Naive thymus-derived CD4-positive, alpha-beta T cell (primary cell): ENCODE data around the gene PLEKHM1. TPM values are rescaled to one million over a fixed set of nuclear protein-coding genes. Genes with fewer than 3 reads are reported as not detected.

Experiments
- ATAC-seq: fragments of 150-1000 bp; cut with Tn5 transposase; 2 replicates; pipeline ENCODE4 v1.10.0; 2021; ENCODE audit warnings: mild to moderate bottlenecking, moderate library complexity
- CTCF ChIA-PET: fragments of 350-600 bp; sonication (Branson Sonifier 250); formaldehyde crosslinking; loops from one replicate; lab custom pipeline; 2021; ENCODE audit warnings: antibody characterized with exemption; lab: Charles Lee
- POLR2A ChIA-PET: fragments of 350-600 bp; sonication (Branson Sonifier 250); formaldehyde crosslinking; loops from one replicate; lab custom pipeline; 2021; ENCODE audit warnings: antibody characterized with exemption, inconsistent platforms; lab: Charles Lee
- DNase-seq, 9 donors: peaks; one replicate each; pipeline versions ENCODE4 v3.0.0 to v3.0.0-alpha.2; 2020 to 2022; ENCODE audit warnings: mixed read lengths in 1 of 9
- H3K27ac ChIP-seq: one replicate; pipeline ENCODE4 v1.7.0; 2013; ENCODE audit warnings: mild to moderate bottlenecking, low read depth, low read length, moderate library complexity
- H3K27me3 ChIP-seq, 2 donors: one replicate each; pipeline ENCODE4 v1.7.0; 2013; ENCODE audit warnings: low read length in 2 of 2, mild to moderate bottlenecking in 2 of 2, moderate library complexity in 2 of 2; ENCODE audit not compliant: control insufficient read depth in 2 of 2, insufficient read depth in 2 of 2
- H3K36me3 ChIP-seq, 3 experiments: 1 replicate in 2 of 3; 2 replicates in 1 of 3; pipeline ENCODE4 v1.7.0; 2013; ENCODE audit warnings: low read length in 3 of 3, mild to moderate bottlenecking in 3 of 3, moderate library complexity in 1 of 3; ENCODE audit not compliant: insufficient read depth in 3 of 3, control insufficient read depth in 2 of 3
- H3K4me1 ChIP-seq, 2 donors: one replicate each; pipeline ENCODE4 v1.7.0; 2013; ENCODE audit warnings: low read length in 2 of 2, mild to moderate bottlenecking in 2 of 2, moderate library complexity in 1 of 2; ENCODE audit not compliant: control insufficient read depth in 2 of 2, insufficient read depth in 2 of 2
- H3K4me3 ChIP-seq: 2 replicates; pipeline ENCODE4 v1.7.0; 2013; ENCODE audit warnings: mild to moderate bottlenecking, low read length
- H3K9me3 ChIP-seq, 3 experiments: 1 replicate in 2 of 3; 2 replicates in 1 of 3; pipeline ENCODE4 v1.7.0; 2013; ENCODE audit warnings: low read length in 3 of 3; ENCODE audit not compliant: control insufficient read depth in 2 of 3
- H3K27ac Mint-ChIP-seq, 9 donors: one replicate each; pipeline ENCODE4 v1.8.0; 2020 to 2022; ENCODE audit warnings: mixed read lengths in 9 of 9, mild to moderate bottlenecking in 8 of 9, moderate library complexity in 5 of 9, inconsistent platforms in 2 of 9
- H3K27me3 Mint-ChIP-seq, 5 donors: one replicate each; pipeline ENCODE4 v1.8.0; 2021 to 2022; ENCODE audit warnings: mixed read lengths in 5 of 5, mild to moderate bottlenecking in 1 of 5
- H3K36me3 Mint-ChIP-seq, 5 donors: one replicate each; pipeline ENCODE4 v1.8.0; 2020 to 2022; ENCODE audit warnings: mixed read lengths in 5 of 5, mild to moderate bottlenecking in 3 of 5, inconsistent platforms in 1 of 5
- H3K4me1 Mint-ChIP-seq, 7 donors: one replicate each; pipeline ENCODE4 v1.8.0; 2020 to 2022; ENCODE audit warnings: mixed read lengths in 7 of 7, mild to moderate bottlenecking in 3 of 7, inconsistent platforms in 1 of 7
- H3K4me3 Mint-ChIP-seq, 10 donors: one replicate each; pipeline ENCODE4 v1.8.0; 2020 to 2022; ENCODE audit warnings: mild to moderate bottlenecking in 10 of 10, mixed read lengths in 10 of 10, moderate library complexity in 6 of 10, inconsistent platforms in 2 of 10
- H3K9me3 Mint-ChIP-seq, 11 donors: one replicate each; pipeline ENCODE4 v1.8.0; 2020 to 2022; ENCODE audit warnings: mixed read lengths in 11 of 11, mild to moderate bottlenecking in 4 of 11, inconsistent platforms in 1 of 11, moderate library complexity in 1 of 11
- intact Hi-C, 2 donors: fragments of 100-400 bp; cut with micrococcal nuclease; formaldehyde crosslinking; loops; one replicate each; pipeline ENCODE4 v1.15.1; 2023
- polyA plus RNA-seq, 2 donors: library from polyadenylated mRNA; unstranded; fragments of 300-500 nt; fragmentation: Illumina TruSeq; gene quantifications; one replicate each; pipeline ENCODE4 v1.2.3, GENCODE V29; 2021
- total RNA-seq, 6 experiments: library from RNA in 5 of 6; stranded (reverse) in 5 of 6; gene quantifications; 1 replicate in 5 of 6; 2 replicates in 1 of 6; pipeline ENCODE4 v1.2.3 and lab custom pipeline; 2021 to 2026

The PLEKHM1 gene
- total and polyA plus RNA-seq, 7 experiments from 2014 or later = 11.5 to 111 (median 76.3) TPM

- peak; percentile 30 to 80 (median 46) for DNase-seq
- H3K9me3 Mint-ChIP-seq = no peaks in the 10 kb centered on the region
- Histone ChIP-seq H3K27me3 (no peaks in the 10 kb centered on the region), H3K36me3 (peaks cover 0 to 10% (median 0%) of the 10 kb centered on the region in 3 experiments), H3K27ac (peak overlapping the region; percentile 31), H3K4me1 (peaks cover 11 to 14% of the 10 kb centered on the region in 2 donors), H3K9me3 (no peaks in the 10 kb centered on the region), H3K4me3 (peak overlapping the region; percentile 59)
- no peaks in the 10 kb centered on the region for H3K36me3 Mint-ChIP-seq
- H3K27ac Mint-ChIP-seq = peak overlapping the region in 4 of 9 donors; percentile 31 to 69 (median 54)
- H3K4me1 Mint-ChIP-seq = peaks cover 14 to 30% (median 26%) of the 10 kb centered on the region in 7 donors
- ChIA-PET POLR2A (interaction anchor here (0.6 kb wide), 1 partner anchor 1636 kb away, joined by 7 read pairs; no protein-coding TSS in a partner anchor), CTCF (interaction anchor here (0.6 kb wide), 1 partner anchor 235 kb away, joined by 6 read pairs; no protein-coding TSS in a partner anchor)
- intact Hi-C loops = loop anchor here in 1 of 2 donors (5.0 kb wide), 1 partner anchor 151 kb away; no protein-coding TSS in a partner anchor
- peak; percentile 67 for ATAC-seq
- no peaks in the 10 kb centered on the region for H3K27me3 Mint-ChIP-seq
- H3K4me3 Mint-ChIP-seq = peak overlapping the region; percentile 74 to 90 (median 84)
Measured at GRCh38 chr17:45431531-45432404, 58.8 kb downstream of the PLEKHM1 start.

GRCh38 chr17:45430738-45431530 lies 59.6 kb downstream of the PLEKHM1 start:
- intact Hi-C loops = loop anchor here in 1 of 2 donors (5.0 kb wide), 1 partner anchor 151 kb away; no protein-coding TSS in a partner anchor
- H3K36me3 Mint-ChIP-seq = no peaks in the 10 kb centered on the region
- Histone ChIP-seq H3K27me3 (no peaks in the 10 kb centered on the region), H3K36me3 (peaks cover 0 to 2% (median 0%) of the 10 kb centered on the region in 3 experiments), H3K4me1 (peaks cover 11 to 14% of the 10 kb centered on the region in 2 donors), H3K4me3 (peak overlapping the region; percentile 59), H3K27ac (peak overlapping the region; percentile 31), H3K9me3 (no peaks in the 10 kb centered on the region)
- peaks cover 14 to 30% (median 26%) of the 10 kb centered on the region in 7 donors for H3K4me1 Mint-ChIP-seq
- H3K4me3 Mint-ChIP-seq = peak overlapping the region; percentile 74 to 90 (median 84)
- ATAC-seq = peak; percentile 20
- H3K27ac Mint-ChIP-seq = peak overlapping the region in 5 of 9 donors; percentile 30 to 77 (median 58)
- H3K27me3 Mint-ChIP-seq = no peaks in the 10 kb centered on the region
- peak in 1 of 9 donors; percentile 52 for DNase-seq
- no peaks in the 10 kb centered on the region for H3K9me3 Mint-ChIP-seq
- CTCF ChIA-PET = no interaction called here
- POLR2A ChIA-PET = no interaction called here

- peaks cover 11 to 14% of the 10 kb centered on the region in 2 donors for H3K4me1 ChIP-seq
- H3K27ac Mint-ChIP-seq = peak overlapping the region in 3 of 9 donors; percentile 30 to 69 (median 58)
Measured at GRCh38 chr17:45430006-45430737, 60.3 kb downstream of the PLEKHM1 start.

GRCh38 chr17:45429339-45430005 lies 61.0 kb downstream of the PLEKHM1 start:
- CTCF ChIA-PET = interaction anchor here (1.7 kb wide), 1 partner anchor 20 kb away, joined by 4 read pairs; no protein-coding TSS in a partner anchor
- Mint-ChIP-seq H3K27me3 (no peaks in the 10 kb centered on the region), H3K4me1 (peaks cover 14 to 28% (median 26%) of the 10 kb centered on the region in 7 donors), H3K9me3 (no peaks in the 10 kb centered on the region), H3K36me3 (no peaks in the 10 kb centered on the region), H3K27ac (peak overlapping the region in 1 of 9 donors; percentile 15), H3K4me3 (peak overlapping the region in 7 of 10 donors; percentile 43 to 81 (median 75))
- intact Hi-C loops = loop anchor here (2.0 to 5.0 kb wide), 5 partner anchors 19 to 573 kb away; no protein-coding TSS in a partner anchor
- Histone ChIP-seq H3K4me3 (no peak overlapping the region), H3K36me3 (no peaks in the 10 kb centered on the region), H3K27ac (no peak overlapping the region), H3K4me1 (peaks cover 11 to 14% of the 10 kb centered on the region in 2 donors), H3K27me3 (no peaks in the 10 kb centered on the region), H3K9me3 (no peaks in the 10 kb centered on the region)
- POLR2A ChIA-PET = no interaction called here
- no peak for DNase-seq
- no peak for ATAC-seq

More at GRCh38 chr17:45430006-45430737, 60.3 kb downstream of the PLEKHM1 start:
- intact Hi-C loops = loop anchor here in 1 of 2 donors (5.0 kb wide), 1 partner anchor 152 kb away; no protein-coding TSS in a partner anchor
- Mint-ChIP-seq H3K27me3 (no peaks in the 10 kb centered on the region), H3K36me3 (no peaks in the 10 kb centered on the region), H3K4me1 (peaks cover 14 to 28% (median 26%) of the 10 kb centered on the region in 7 donors), H3K9me3 (no peaks in the 10 kb centered on the region), H3K4me3 (peak overlapping the region; percentile 74 to 90 (median 84))
- H3K9me3 ChIP-seq = no peaks in the 10 kb centered on the region
- ChIA-PET POLR2A (no interaction called here), CTCF (no interaction called here)
- H3K4me3 ChIP-seq = no peak overlapping the region
- H3K27ac ChIP-seq = no peak overlapping the region
- no peaks in the 10 kb centered on the region for H3K27me3 ChIP-seq
- H3K36me3 ChIP-seq = no peaks in the 10 kb centered on the region
- DNase-seq = no peak
- no peak for ATAC-seq

GRCh38 chr17:45428931-45429338 lies 61.6 kb downstream of the PLEKHM1 start:
- H3K27me3 Mint-ChIP-seq = no peaks in the 10 kb centered on the region
- ATAC-seq = no peak
- no peak for DNase-seq
- H3K4me3 ChIP-seq = no peak overlapping the region
- ChIA-PET POLR2A (no interaction called here), CTCF (interaction anchor here (1.7 kb wide), 1 partner anchor 20 kb away, joined by 4 read pairs; no protein-coding TSS in a partner anchor)
- H3K36me3 Mint-ChIP-seq = peaks cover 0 to 2% (median 0%) of the 10 kb centered on the region in 5 donors
- peaks cover 11 to 14% of the 10 kb centered on the region in 2 donors for H3K4me1 ChIP-seq
- intact Hi-C loops = loop anchor here (2.0 kb wide), 4 partner anchors 18 to 574 kb away; no protein-coding TSS in a partner anchor
- H3K4me1 Mint-ChIP-seq = peaks cover 14 to 28% (median 26%) of the 10 kb centered on the region in 7 donors
- no peaks in the 10 kb centered on the region for H3K9me3 ChIP-seq
- H3K9me3 Mint-ChIP-seq = no peaks in the 10 kb centered on the region
- peak overlapping the region in 3 of 9 donors; percentile 15 to 62 (median 43) for H3K27ac Mint-ChIP-seq
- H3K27ac ChIP-seq = no peak overlapping the region
- H3K36me3 ChIP-seq = no peaks in the 10 kb centered on the region
- peak overlapping the region; percentile 68 to 81 (median 78) for H3K4me3 Mint-ChIP-seq
- H3K27me3 ChIP-seq = no peaks in the 10 kb centered on the region
